ENCODE results near the gene RGS3.

RGS3 gene

DNA sequence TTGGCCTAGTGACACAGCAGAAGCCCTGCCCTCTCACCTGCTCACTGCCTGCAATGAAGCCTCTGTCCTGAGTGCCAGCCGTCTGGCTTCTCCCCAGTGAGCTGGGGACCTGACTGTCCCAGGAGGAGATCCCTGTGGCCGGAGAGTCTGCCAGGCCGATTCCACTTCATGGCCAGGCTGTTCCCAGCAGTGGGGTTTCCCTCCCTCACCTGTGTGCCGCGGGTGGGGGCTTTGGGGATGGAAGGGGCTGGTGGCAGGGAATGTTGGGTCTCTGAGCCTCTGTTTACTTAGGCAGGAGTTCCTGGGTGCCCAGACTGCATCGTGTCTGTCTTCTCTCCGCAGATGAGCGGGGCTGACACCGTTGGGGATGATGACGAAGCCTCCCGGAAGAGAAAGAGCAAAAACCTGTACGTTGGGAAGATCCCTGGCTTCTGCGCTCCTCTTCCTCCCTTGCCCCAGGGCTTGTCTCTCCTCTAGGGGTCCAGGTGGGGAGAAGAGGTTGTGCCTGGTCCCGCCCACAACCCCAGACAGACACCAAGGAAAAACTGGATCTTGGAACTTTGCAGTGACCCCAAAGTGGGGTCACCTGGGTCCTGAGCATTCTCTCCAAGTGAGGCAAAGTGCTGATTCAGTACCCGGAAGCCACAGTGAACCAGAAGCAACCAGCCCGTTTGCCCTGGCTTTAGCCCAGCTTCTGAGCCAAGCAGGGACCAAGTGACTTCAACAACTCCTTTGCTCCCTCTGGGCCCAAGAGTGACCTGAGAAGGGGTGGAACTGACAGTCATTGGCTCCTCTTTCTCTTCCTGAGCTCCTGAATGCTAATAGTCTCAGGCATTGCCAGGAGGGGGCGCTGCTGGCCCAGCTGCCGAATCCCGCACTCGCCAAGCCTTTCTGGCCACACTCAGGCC is 127.7 kb downstream of the RGS3 start:
- TF ChIP-seq GATA1 (IDR thresholded peaks at IDR 0.05; ENCODE audit: low read depth, low read length): no peak
- no peak for TF ChIP-seq POLR2A (IDR thresholded peaks at IDR 0.05; ENCODE audit: low read length)
- peak; percentile 74 to 81 for DNase-seq

GRCh38 chr9:113591899-113592625 is 128.5 kb downstream of the RGS3 start:
- TF ChIP-seq GATA1 (IDR thresholded peaks at IDR 0.05; ENCODE audit: low read depth, low read length): no peak
- TF ChIP-seq POLR2A (IDR thresholded peaks at IDR 0.05; ENCODE audit: low read length): no peak
- DNase-seq: no peak

DNA sequence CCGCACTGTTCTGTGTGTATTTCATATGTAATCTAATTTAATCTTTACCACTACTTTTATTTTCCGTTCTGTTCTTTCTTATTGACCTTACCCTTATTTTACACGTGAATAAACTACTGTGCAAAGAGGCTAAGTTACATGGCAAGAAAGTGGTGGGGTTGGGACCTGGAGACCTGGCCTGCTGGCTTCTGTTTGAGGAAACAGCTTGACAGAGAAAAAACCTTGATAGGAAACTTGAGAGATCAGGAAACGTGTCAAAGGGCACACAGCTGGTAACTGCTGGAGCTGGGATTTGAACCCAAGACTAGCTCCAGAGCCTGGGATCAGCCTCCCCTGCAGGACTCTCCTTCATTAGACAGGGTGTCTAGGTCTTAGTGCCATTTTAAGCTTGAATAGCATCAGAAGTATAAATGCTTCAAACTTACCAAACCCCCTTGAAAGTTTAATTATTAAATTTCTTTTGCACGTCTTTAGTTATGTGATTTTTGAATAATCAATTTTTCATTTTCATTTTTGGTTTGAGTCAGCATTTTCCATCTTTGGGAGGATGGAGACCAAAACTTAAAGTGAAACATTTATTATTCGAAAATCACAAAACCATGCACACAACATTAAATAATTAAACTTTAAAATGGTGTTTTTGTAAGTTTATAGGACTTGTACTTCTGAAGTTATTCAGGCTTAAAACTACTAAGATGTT is 129.5 kb downstream of the RGS3 start:
- TF ChIP-seq GATA1 (IDR thresholded peaks at IDR 0.05; ENCODE audit: low read depth, low read length) (no peak), POLR2A (IDR thresholded peaks at IDR 0.05; ENCODE audit: low read length) (no peak)
- DNase-seq: no peak

DNA sequence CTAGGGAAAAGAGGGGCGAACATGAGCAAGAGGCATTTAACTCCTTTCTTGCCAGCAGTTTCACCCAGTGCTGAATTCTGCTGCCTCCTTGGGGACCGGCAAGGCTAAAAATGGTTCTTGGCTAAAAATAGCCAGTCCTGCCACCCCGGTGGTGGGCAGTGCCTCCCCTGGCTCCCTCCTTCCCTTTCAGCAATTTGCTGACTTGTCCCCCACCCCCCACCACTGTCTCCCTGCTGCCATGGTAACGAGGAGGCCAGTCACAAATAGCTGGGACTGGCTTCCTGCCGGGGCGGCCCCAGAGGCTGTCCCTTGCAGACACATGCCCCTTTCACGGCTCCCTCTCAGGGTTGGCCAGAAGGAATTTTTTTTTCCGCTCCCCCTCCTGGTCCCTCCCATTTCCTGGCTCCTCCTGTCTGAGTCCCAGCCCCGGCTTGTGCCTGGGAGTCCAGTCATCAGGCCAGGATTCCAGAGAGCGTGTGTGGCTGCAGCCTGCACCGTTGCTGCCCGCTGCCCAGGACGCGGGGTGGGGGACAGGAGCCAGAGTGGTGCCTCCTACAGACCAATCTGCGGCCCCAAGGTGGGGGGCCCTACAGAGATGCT is 130.3 kb downstream of the RGS3 start:
- TF ChIP-seq POLR2A (IDR thresholded peaks at IDR 0.05; ENCODE audit: low read length): no peak
- peak; percentile 11 to 40 for DNase-seq

GRCh38 chr9:113594484-113595299 is 131.2 kb downstream of the RGS3 start:
- no peak for DNase-seq
- no peak for TF ChIP-seq GATA1 (IDR thresholded peaks at IDR 0.05; ENCODE audit: low read depth, low read length)
- TF ChIP-seq POLR2A (IDR thresholded peaks at IDR 0.05; ENCODE audit: low read length): no peak

DNA sequence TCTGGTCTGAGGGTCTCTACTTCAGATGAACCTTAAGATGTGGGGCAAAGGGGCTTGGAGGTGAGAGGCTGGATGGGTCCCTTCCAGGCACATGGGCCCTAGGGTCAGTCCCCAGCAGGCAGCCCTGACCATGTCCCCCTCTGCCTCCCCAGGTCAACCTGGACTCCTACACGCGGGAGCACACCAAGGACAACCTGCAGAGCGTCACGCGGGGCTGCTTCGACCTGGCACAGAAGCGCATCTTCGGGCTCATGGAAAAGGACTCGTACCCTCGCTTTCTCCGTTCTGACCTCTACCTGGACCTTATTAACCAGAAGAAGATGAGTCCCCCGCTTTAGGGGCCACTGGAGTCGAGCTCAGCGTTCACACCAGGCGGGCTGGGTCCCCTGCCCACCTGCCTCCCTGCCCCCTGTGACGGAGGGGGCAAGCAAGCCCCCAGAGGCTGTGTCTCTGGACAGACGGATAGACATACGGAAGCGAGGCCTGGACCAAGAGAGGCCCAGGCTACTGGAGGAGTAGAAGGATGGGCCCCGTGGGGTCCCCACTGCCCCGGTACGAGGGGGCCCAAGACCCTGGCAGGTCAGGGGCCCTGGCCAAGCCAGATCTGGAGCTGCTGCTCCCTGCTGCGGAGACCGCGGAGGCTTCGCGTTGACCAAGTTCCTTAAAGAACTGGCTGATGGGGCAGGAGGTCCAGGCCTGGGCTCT is 133.2 kb downstream of the RGS3 start:
- no peak for DNase-seq
- TF ChIP-seq POLR2A (IDR thresholded peaks at IDR 0.05; ENCODE audit: low read length): no peak

- no peak for DNase-seq
- TF ChIP-seq GATA1 (IDR thresholded peaks at IDR 0.05; ENCODE audit: low read depth, low read length): no peak
- no peak for TF ChIP-seq POLR2A (IDR thresholded peaks at IDR 0.05; ENCODE audit: low read length)
These were observed 134.1 kb downstream of the RGS3 start for GRCh38 chr9:113597390-113598241.

DNA sequence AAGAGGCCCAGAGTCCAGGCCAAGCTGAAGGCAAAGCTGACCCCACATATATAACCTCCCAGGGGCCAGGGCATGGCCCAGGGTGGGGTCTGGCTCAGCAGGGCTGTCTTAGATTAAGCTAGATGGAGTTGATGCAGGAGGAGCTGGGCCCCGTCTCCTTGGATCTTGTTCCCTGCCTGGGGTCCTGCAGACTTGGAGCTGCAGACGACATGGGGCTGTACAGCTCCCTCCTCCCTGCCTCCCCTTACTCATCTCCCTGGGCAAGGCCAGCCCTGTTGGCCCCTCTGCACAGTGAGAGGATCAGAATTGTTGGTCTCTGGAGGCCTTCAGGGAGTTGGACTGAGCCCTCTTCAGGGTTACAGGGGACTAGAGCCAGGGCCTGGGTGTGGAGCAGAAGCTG is 134.9 kb downstream of the RGS3 start:
- no peak for TF ChIP-seq GATA1 (IDR thresholded peaks at IDR 0.05; ENCODE audit: low read depth, low read length)
- TF ChIP-seq POLR2A (IDR thresholded peaks at IDR 0.05; ENCODE audit: low read length): no peak
- DNase-seq: no peak

DNA sequence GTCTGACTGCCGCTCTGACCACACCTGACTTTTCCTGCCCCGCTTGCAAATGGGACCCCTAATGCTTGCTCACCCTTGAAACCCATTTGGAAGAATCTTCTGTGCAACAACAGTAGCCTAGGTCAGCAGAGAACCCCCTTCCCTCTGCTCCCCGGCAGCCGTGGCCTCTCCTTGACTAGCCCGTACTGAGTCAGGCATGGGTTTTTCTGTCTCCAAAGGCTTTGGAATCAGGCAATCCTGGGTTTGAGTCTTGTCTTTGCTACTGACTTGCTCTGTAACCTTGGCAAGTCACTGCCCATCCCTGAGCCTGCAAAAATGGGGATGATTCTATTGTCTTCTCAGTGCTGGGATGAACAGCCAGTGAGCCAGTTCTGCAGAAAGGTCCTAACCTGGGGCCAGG is 135.4 kb downstream of the RGS3 start:
- TF ChIP-seq GATA1 (IDR thresholded peaks at IDR 0.05; ENCODE audit: low read depth, low read length) (no peak), POLR2A (IDR thresholded peaks at IDR 0.05; ENCODE audit: low read length) (no peak)
- no peak for DNase-seq

DNA sequence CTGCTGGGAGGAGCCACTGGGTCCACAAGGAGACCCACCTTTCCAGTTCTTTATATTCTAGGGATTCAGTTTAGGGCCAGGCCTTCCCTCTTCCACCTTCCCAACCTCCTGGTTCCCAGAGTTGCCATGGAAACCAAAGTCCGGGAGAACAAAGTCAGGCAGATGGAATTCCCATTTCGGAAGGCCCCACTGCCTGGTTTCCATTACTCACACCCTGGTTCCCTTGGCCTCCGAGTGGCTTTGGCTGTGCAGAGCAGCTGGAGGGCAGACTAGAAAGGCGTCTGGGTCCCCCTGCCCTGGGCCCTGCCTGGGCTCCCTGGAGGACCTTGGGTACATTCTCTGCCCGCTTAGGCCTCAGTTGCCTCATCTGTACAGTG is 136.1 kb downstream of the RGS3 start:
- no peak for DNase-seq
- TF ChIP-seq GATA1 (IDR thresholded peaks at IDR 0.05; ENCODE audit: low read depth, low read length): no peak
- no peak for TF ChIP-seq POLR2A (IDR thresholded peaks at IDR 0.05; ENCODE audit: low read length)

DNA sequence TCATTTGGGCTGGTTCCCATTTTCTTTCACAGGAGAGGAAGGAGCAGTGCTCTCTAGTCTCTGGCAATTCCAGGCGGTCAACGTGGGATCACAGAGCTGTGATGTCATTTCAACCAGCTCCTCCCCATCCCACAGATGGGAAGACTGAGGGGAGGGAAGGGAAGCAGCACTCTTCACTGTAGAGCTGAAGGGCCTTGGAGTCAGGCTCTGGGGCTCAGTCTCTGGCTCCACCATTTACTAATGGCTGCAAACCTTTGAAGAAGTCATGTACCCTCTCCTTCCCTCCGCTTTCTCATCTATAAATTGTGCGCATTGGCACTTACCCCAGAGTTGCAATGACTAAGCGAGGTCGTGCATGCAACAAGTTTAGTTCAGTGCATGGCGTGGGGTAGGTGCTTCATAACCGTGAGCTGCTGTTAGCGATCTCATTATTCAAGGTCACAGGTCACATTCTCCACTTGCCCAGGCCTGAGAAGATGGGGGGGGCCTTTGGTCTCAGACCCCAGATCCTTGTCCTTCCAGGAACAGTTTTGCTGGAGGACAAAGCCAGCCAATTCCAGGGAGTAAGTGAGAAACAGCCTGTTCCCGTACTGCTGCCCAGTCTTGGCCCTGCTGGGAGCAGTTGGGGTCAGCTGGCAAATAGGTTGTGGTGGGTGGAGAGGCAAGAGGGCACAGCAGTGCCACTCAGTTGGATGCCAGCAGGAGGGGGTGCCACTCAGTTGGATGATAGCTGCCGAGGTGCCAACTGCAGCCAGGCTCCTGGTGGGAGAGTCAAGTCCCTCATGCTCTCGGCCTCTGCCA is 136.7 kb downstream of the RGS3 start:
- no peak for DNase-seq
- TF ChIP-seq POLR2A (IDR thresholded peaks at IDR 0.05; ENCODE audit: low read length): no peak
- no peak for TF ChIP-seq GATA1 (IDR thresholded peaks at IDR 0.05; ENCODE audit: low read depth, low read length)

Data from erythroblast (primary cell).